Diencephalon (tissue), 1 donor: ENCODE data around the gene ELAVL2. TPM values are rescaled to one million over a fixed set of nuclear protein-coding genes. Genes with fewer than 3 reads are reported as not detected.

Source experiments
- total RNA-seq: library from RNA; depleted of rRNA; stranded (reverse); fragments of >200 nt; gene quantifications from one replicate; pipeline ENCODE4 v1.2.3, GENCODE V29; 2014

ELAVL2 gene
- total RNA-seq = 351 TPM

GRCh38 chr9:23826120-23826629 lies at the start of gene ELAVL2:
Gene ELAVL2 (minus strand): TSS chr9:23826240. CDS start chr9:23762234, 64,006 bp downstream.

